Renal cortical epithelial cell (primary cell): Measurements from ENCODE around the gene ITPKB. TPM values are rescaled to one million over a fixed set of nuclear protein-coding genes. Genes with fewer than 3 reads are reported as not detected.
A peak's percentile ranks its signal among the peaks of the same experiment; 100 is the strongest.
"Not testable (repeated sequence)": the region's sequence is repeated elsewhere in the genome, so short reads cannot be mapped to it uniquely, and the experiment has no call there.

ENCODE experiments used
- DNase-seq: peaks from one replicate; pipeline ENCODE4 v3.0.0-alpha.2; 2011; ENCODE audit warnings: low read depth
- total RNA-seq: library from RNA; depleted of rRNA; stranded (reverse); fragments of >200 nt; gene quantifications from 2 replicates; pipeline ENCODE4 v1.2.3, GENCODE V29; 2014

Gene ITPKB
- total RNA-seq, 1 donor from 2014 or later, result 5.9 TPM

DNA sequence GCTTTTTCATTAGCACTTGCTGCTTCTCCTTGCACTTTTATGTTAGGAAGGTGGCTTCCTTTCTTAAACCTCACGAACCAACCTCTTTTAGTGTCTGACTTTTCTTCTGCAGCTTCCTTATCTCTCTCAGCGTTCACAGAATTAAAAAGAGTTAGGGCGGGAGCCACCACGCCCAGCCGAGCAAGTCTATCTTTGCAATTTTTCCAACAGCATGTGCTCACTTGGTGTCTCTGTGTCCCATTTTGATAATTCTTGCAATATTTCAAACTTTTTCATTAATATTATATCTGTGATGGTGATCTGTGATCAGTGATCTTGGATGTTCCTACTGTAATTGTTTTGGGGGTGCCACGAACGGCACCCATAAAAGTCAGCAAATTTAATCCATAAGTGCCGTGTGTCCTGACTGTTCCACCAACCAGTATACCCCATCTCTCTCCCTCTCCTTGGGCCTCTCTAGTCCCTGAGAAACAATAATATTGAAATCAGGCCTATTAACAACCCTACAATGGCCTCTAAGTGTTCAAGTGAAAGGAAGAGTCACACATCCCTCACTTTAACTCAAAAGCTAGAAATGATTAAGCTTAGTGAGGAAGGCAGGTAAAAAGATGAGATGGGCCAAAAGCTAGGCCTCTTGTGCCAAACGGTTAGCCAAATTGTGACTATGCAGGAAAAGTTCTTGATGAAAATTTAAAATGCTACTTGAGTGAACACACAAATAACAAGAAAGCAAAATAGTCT, 15.9 kb upstream of the ITPKB start:
- DNase-seq, result no peak

DNA sequence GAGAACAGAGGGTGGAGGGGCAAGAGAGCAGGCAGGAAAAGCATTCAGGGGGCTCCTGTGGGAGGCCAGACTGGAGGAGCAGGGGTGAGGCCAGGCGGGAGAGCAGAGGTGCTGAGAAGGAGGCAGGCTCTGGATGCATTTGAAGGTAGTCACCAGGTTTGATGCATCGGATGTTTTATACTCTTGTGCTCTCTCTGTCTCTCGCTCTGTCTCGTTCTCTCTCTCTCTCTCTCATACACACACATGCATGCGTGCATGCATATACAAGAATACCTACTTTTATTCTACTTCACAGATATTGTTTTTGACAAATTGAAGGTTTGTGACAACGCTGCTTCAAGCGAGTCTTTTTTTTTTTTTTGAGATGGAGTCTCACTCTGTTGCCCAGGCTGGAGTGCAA, 15.0 kb upstream of the ITPKB start:
- DNase-seq, result no peak

DNA sequence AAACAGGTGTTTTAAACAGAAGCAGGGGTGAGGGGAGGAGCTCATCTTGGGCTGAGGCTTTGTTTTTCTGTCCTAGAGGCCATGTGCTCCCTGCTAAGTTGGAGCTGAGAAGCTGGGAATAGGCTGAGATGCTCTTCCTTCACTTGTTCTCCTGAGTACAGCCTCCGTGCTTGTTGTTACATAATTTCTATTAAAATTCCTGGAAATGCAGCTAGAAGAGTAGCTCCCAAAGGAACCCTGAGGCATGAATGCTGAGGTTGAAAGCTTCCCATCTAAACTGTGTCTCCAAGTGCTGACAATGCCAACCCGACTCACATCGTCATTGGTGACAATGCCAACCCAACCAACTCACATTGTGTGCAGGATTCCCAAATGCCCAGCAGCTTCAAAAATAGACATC, 12.6 kb upstream of the ITPKB start:
- DNase-seq, result no peak

DNA sequence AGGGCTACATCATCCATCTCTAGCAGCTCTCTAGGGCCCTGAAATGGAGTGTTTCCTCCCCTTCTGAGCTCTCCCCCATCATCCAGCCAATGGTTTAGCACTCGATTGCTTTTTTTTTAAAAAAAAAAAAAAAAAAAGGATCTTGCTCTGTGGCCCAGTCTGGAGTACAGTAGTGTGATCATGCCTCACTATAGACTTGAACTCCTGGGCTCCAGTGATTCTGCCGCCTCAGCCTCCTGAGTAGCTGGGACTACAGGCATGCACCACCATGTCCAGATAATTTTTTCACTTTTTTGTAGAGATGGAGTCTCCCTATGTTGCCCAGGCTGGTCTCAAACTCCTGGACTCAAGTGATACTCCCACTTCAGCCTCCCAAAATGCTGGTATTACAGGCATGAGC, 12.1 kb upstream of the ITPKB start:
- DNase-seq, result no peak

DNA sequence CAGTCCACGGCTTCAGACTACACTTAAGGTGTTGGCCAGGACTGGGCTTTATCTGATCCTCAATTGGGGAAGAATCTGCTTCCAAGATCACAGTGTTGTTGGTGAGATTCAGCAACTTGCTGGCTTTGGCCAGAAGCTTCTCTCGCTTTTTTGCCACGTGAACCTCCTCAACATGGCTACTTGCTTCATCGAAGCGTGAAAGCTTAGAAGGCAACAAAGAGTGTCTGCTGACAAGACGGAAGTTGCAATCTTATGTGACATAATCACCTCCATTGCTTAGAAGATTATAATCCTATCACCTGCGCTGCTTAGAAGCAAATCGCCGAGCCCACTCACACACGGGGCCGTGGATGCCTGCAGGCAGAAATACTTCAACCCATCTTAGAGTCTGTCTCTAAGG, 10.4 kb upstream of the ITPKB start:
- no peak for DNase-seq

DNA sequence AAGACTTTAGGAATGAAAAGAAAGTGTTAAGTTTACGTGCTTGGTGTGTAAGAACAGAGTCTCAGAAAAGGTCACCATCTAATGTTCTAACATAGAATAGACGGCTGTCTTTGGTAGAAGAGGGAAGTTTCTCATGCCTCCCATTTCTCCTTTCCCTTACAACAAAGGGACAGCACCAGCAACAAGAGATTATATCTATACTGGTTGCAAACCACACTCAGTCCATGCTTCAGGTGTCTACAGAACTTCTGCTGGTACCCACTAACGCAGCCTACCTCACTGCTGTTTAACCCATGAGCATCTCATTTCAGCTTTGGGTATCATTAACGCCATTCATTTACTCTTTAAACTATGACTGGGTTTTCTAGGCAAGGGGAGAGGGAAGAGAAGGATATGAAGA, 9.2 kb upstream of the ITPKB start:
- no peak for DNase-seq

DNA sequence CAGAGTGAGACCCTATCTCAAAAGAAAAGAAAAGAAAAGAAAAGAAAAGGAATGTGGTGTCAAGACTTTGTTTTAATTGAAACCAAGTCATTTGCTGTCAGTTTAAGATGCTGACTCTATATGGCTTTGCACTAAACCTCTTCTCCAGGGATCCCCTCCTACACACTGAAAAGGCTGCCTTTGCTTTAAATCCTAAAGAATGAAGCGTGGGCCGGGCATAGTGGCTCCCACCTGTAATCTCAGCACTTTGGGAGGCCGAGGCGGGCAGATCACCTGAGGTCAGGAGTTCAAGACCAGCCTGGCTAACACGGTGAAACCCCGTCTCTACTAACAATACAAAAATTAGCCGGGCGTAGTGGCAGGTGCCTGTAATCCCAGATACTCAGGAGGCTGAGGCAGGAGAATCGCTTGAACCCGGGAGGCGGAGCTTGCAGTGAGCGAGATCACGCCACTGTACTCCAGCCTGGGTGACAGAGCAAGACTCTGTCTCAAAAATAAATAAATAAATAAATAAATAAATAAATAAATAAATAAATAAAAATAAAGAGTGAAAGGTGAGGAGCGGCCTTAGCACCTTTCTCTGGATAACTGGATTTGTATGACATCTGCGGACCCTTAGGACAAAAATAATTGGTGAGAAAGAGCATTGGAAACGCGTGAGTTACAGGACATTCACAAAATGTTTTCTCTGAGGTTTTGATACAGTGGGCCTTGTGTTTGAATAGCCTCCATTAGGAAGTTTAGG, 8.6 kb upstream of the ITPKB start:
- DNase-seq, result not testable (repeated sequence)

DNA sequence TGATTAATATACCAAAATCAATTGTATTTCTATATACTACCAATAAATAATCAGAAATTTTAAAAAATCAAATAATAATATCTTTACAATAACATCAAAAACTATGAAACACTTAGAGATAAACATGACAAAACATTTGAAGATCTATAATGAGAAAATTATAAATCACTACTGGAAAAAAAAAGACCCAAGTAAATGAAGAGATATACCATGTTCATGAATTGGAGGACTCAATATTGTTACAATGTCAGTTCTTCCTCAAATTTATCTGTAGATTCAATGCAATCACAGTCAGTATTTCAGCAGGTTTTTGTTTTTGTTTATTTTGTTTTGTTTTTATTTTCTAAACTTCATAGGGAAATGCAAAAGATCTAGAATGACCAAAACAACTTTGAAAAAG, 4.2 kb upstream of the ITPKB start:
- DNase-seq, result no peak

DNA sequence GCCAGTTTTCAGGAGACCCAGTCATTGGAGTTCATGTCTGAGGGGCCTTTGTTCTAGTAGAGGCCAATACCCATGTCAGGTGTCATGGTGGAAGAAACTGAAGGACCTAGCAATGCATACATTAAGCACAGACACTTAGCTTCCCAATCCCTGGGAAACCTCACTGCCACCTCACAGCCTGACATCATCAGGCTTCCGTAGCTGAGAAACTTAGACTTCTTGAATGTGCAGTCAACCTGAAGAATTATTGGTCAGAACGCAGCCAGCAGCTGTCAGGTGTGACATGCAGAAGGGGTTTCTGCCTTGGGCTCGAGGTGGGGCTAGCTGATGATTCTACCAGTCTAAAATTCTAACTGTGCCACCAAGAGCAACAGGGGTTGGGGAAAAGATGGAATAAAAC, 1.9 kb upstream of the ITPKB start:
- DNase-seq, result no peak

DNA sequence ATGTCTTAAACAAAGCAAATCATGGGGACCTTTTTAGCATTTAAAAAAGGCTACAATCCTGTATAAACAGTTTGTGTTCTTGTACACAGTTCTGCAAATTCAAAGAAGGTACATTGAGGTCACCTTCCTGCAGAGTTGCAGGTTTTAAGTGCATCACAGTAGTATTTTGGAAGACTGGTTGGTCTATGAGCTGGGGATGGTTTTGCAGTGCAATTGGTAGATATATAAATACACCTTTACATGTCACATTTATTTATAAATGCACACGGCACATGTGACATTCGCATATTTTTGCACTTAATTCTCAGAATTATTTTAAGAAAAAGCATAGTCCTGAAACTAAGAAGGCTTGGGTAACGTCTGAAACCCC, 599 bp upstream of the ITPKB start:
- DNase-seq, result no peak

DNA sequence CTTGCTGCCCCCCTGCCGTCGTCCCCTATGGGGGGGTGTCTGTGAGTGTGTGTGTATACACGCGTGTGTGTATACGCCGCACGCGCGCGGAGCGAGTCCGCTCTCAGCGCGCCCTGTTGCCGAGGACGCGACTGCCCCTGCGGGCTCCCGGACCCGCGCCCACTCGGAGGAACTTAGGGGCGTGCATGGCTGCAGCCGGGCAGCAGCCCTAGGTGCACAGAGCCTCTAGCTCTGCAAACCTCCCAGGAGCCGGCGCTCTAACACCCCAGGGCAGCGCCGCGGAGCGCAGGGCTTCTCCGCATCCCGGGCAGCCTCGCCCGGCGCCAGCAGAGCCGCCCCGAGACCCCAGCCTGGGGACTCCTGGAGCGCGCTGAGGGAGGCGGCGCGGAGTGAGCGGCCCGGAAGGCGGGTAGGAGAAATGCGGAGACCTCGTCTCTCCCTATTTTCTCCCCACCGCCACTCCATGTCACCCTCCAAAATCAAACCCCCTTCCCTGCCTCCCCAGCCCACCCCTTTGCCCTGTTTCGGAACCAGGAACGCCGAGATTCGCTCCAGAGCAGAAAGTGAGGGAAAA, 574 bp downstream of the ITPKB start:
- no peak for DNase-seq

DNA sequence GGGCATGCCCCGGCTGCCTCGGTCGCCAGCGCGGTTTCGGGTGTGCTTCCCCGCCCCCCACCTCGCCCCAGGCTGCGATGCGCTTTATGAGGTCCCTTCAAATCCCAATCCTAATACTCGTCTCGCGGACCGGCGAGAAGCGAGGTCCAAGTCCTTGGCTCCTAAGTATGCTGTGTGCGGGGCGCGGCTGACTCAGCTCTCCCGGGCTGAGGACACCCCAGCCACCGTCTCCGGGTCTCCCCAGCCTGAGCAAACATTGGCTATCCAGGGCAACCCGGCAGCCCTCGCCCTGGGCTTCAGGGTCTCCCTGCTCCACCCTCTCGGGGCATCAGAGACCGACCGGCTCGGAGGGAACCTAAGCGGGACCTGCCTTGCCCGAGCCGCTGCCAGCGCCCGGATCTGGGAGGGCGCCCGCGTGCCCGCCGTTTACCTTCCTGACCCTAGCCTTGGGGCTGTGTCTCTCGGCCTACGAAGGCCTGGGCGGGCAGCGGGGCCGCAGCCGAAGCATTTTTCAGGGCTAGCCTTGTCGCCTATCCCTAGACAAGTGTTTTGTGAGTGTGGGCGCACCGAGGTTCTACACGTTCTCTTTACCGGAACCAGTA, 1.2 kb downstream of the ITPKB start:
- DNase-seq, result no peak

DNA sequence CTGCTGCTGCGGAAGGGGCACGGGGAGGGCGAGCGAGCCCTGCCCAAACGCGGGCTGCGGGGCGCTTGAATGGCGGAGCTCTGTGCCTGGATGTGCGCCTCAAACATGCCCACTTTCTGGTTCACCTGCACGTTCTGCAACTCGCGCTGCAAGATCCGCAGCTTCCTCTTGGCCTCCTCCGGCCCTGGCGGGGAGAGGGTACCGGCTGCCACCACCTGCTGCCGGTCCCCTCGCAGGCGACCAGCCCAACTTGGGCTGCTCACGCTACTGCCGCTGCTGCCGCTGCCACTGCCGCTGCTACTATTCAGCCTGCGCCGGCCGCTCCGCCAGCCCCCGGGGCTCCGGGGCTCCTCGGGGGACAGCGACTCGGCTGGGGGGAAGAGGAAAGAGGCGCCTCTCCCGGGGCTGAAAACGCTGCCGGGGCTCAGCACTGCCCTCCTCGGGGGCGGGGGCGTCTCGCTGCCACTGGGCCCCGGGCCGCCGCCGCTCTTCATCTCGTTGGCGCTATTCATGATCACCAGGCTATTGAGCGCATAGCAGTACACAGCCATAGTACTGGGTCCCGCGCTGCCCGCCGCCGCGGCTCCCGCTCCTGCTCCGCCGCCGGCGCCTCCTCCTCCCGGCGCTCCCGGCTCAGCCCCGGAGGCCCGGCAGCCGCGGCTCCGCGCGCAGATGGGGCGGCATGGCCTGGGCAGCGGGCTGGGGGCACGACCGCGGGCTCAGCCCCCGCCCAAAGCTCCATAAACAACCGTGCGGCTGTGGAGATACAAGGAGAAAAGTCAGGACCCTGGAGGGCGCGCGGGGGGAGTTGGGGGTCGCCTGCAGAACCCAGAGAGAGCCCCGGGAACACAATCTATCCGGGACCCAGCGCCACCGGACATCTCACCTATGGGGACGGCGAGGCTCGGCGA, 1.9 kb downstream of the ITPKB start:
- DNase-seq, result no peak

DNA sequence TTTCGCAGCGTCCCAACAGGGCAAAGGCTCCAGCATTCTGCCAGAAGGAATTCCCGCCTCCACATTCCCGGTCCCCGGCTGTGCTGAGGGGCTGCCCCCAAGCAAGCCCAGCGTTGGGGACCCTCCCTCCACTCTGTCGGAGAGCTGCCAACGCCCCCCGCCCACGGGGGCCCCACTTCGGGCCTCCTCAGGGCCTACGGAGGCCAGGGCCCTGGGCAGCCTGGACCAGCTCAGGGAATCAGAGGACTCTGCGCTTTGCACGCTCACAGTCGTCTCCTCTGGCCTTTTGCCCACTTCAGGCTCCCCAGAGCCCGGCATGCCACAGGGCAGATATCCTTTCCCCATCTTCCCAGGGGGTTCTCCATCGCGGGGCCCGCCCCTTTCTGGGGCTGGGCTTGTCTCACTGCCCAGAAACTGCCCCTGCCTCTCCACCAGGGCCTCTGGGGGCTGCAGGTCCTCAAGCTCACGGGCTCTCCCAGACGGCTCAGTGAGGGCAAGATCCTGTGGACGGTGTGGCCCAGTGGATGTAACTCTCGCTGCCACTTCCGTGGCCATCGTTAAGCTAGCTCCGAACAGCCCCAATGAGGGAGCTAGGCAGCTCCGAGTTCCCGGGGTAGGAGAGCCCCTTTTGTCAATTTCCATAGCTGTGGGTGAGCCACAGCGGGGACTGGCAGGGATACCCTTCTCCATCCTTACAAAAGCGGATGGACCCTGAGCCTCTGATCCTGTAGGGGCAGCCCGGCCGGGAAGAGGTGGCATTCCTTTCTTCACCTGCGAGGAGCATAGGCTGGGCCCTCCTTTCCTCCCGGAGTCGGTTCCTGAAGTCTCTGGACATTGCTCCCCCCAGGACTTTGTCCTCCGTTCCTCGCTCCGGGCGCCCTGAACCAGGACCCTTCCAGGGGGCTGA, 2.8 kb downstream of the ITPKB start:
- no peak for DNase-seq

DNA sequence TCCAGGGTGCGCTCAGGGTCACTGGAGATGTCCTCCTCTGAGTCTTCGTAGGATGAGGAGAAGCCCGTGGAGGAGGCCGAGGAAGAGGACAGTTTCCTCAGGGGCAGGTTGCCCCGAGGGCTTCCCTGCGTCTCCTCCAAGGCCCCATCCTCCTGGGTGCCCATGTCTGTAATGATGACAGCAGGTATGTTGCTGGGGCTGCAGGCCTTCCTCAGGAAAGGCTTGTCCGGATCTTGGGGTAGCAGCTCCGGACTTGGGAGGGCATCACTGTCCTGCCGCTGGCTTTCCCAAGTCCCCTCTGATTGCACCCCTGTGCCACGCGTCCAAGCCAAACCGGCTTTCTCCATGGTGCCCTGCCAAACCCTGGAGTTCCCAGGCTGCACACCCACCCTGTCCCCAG, 3.5 kb downstream of the ITPKB start:
- no peak for DNase-seq

DNA sequence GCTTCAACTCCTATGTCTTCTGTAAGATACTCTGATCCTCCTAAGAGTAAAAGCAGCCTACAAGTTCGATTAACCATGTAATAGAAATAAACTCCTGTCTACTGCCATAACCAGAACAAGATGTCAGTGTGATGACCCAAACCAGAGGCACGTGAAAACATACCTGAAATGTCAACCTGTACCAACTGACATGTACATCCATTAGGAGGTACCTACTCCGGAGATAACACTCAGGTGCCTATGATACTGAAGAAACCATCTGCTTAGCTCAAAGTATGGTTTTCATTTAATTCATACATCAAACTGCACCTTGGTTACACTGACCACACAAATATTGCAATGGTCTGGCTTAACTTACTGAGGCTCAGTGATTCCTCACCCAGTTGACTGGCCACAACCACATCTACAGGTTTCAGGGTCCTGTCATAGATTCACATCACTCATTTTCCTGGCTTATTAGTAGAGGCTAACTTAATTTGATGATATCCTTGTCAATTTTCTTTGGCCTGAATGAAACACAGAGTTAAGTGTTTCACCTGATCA, 4.4 kb downstream of the ITPKB start:
- no peak for DNase-seq

DNA sequence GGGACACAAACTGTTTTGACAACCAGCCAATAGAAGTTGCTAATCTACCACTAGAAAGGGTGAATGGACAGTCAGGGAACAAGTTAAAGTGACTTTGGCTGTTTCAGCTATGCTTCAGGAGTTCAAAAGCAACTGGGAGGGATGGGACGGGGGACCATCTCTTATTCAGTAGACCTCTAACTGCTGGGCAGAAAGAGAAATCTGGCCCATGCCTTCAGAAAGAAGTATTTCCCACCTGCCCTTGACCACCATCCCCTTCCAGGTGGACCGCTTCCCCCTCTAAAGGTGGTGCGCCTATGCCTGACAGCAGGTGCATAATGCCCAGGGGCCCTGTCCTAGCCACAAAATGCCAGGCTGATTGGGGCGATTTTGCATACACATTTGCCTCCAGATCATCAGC, 5.2 kb downstream of the ITPKB start:
- no peak for DNase-seq

DNA sequence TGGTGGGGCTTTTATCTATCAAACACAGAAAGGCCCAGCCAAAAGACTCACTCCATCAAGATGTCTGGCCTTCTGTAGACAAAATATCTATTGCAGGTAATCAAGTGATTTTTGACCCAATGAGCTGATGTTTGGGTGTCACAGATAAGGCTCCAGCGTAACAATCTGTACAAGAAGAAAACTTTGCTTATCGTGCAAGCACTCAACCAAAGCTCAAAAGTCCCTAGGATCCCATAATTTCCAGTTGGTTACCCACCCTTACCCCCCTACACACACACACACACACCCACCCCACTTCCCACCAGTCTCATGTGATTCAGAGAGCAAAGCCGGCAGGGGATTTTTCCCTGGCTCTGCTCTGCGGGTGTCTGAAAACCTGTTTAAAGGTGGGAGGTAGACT, 5.8 kb downstream of the ITPKB start:
- peak; percentile 36 for DNase-seq

DNA sequence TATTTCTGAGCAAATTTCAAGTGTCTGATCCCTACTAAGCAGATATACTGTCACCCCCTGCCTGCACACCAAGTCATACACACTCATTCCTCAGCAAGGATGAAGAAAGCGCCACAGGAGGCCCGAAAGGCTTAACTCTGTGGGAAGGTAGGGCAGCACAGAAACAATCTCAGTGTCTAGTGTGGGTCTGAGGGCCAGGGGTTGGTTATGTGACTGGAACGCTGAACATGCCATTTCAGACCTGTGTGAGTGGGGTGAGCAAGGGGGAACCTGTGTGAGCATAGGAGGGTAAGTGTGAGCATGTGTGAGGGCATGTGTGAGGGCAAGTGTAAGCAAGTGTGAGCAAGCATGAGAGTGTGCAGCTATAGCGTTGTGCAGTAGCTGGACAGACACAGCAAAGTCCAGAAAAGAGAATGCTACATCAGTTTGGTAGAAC, 6.2 kb downstream of the ITPKB start:
- no peak for DNase-seq

DNA sequence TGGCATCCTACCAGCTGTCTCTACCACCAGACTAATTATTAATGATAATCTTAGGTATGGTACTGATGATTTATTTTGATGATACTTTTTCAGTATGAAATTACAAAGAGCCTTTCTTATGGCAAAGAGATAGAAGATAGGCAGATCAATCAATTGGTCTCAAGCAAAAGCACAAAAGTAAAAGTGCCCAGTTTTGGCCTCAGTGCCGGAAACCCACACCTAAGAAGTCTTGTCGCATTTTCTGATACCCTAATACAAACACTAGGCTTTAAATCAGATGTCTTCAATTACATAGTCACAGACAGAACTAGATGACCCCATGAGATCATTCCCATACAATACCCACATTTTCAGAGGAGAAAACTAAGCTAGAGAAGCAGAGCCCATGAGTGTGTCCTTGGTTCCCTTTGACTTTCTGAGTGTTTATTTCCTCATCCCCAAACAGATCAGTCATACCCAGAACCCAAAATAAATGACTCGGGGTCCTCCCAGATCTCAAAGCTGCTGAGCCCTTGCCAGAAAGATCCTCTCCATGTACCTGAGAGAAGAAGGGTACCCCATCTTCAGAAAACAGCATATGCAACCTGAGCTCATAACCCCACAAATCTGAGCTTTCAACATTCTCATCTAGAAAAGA, 7.7 kb downstream of the ITPKB start:
- DNase-seq, result no peak
